ENCODE data around the gene TOGARAM2.

The TOGARAM2 gene

GRCh38 chr2:29000956-29001355 lies 19.9 kb downstream of the TOGARAM2 start:
- no peak for DNase-seq

- no peak for DNase-seq
Observed at GRCh38 chr2:29001806-29002205, 20.7 kb downstream of the TOGARAM2 start.

- no peak for DNase-seq
Observed at GRCh38 chr2:29004755-29005154, 23.7 kb downstream of the TOGARAM2 start.

GRCh38 chr2:29005331-29005730 lies 24.2 kb downstream of the TOGARAM2 start:
- no peak for DNase-seq

- DNase-seq = no peak
Observed at GRCh38 chr2:29006092-29006979, 25.2 kb downstream of the TOGARAM2 start.

- no peak for DNase-seq
Observed at GRCh38 chr2:29006980-29007301, 25.8 kb downstream of the TOGARAM2 start.

GRCh38 chr2:29009270-29009669 lies 28.2 kb downstream of the TOGARAM2 start:
- DNase-seq = no peak

GRCh38 chr2:29009711-29010677 lies 28.9 kb downstream of the TOGARAM2 start:
- DNase-seq = no peak

- no peak for DNase-seq
Observed at GRCh38 chr2:29010946-29011345, 29.8 kb downstream of the TOGARAM2 start.

GRCh38 chr2:29011418-29012060 lies 30.4 kb downstream of the TOGARAM2 start:
- DNase-seq = no peak

- no peak for DNase-seq
Observed at GRCh38 chr2:29012211-29012681, 31.1 kb downstream of the TOGARAM2 start.

GRCh38 chr2:29013057-29013780 lies 32.1 kb downstream of the TOGARAM2 start:
- no peak for DNase-seq

- no peak for DNase-seq
Observed at GRCh38 chr2:29014331-29014730, 33.2 kb downstream of the TOGARAM2 start.

- no peak for DNase-seq
Observed at GRCh38 chr2:29014811-29015421, 33.8 kb downstream of the TOGARAM2 start.

- no peak for DNase-seq
Observed at GRCh38 chr2:29015701-29016470, 34.8 kb downstream of the TOGARAM2 start.

- no peak for DNase-seq
Observed at GRCh38 chr2:29016504-29016903, 35.4 kb downstream of the TOGARAM2 start.

GRCh38 chr2:29017716-29018435 lies 36.8 kb downstream of the TOGARAM2 start:
- no peak for DNase-seq

GRCh38 chr2:29021886-29022285 lies 40.8 kb downstream of the TOGARAM2 start:
- no peak for DNase-seq

- DNase-seq = no peak
Observed at GRCh38 chr2:29022679-29023078, 41.6 kb downstream of the TOGARAM2 start.

GRCh38 chr2:29023188-29023587 lies 42.1 kb downstream of the TOGARAM2 start:
- DNase-seq = no peak

All from DMS 273 treated with DMSO at 0.1 percent for 48 hours (cell line).